GM23248 (cell line): ENCODE data around the gene TNRC6B. TPM values are rescaled to one million over a fixed set of nuclear protein-coding genes. Genes with fewer than 3 reads are reported as not detected.

Experiments used
- DNase-seq: peaks from one replicate; pipeline ENCODE4 v3.0.0-alpha.2; 2015
- H2AFZ ChIP-seq: fragments of 200-600 bp; sonication (generic); 2 replicates; pipeline ENCODE4 v1.6.1; 2016; ENCODE audit warnings: antibody characterized with exemption
- H3F3A ChIP-seq: fragments of 200-600 bp; sonication (generic); 2 replicates; pipeline ENCODE4 v1.6.1; 2016; ENCODE audit warnings: mild to moderate bottlenecking, antibody characterized with exemption, mixed run types; ENCODE audit not compliant: insufficient read depth
- H3K27ac ChIP-seq: fragments of 200-600 bp; sonication (generic); 2 replicates; pipeline ENCODE4 v1.5.1; 2016; ENCODE audit warnings: mild to moderate bottlenecking
- H3K27me3 ChIP-seq: fragments of 200-600 bp; sonication (generic); replicated peaks from 2 replicates; pipeline ENCODE4 v1.6.1; 2016; ENCODE audit warnings: mild to moderate bottlenecking; ENCODE audit not compliant: insufficient read depth
- H3K36me3 ChIP-seq: fragments of 200-600 bp; sonication (generic); 2 replicates; pipeline ENCODE4 v1.6.1; 2016; ENCODE audit warnings: low read depth, mild to moderate bottlenecking
- H3K4me1 ChIP-seq: fragments of 200-600 bp; sonication (generic); 2 replicates; pipeline ENCODE4 v1.6.1; 2016; ENCODE audit warnings: mild to moderate bottlenecking; ENCODE audit not compliant: insufficient read depth
- H3K4me2 ChIP-seq: fragments of 200-600 bp; sonication (generic); one replicate; pipeline ENCODE4 v1.6.1; 2016; ENCODE audit warnings: mild to moderate bottlenecking; ENCODE audit not compliant: unreplicated experiment
- H3K4me3 ChIP-seq: fragments of 200-600 bp; sonication (generic); 2 replicates; pipeline ENCODE4 v1.5.1; 2016; ENCODE audit warnings: mild to moderate bottlenecking
- H3K79me2 ChIP-seq: fragments of 200-600 bp; sonication (generic); 2 replicates; pipeline ENCODE4 v1.6.1; 2016; ENCODE audit warnings: mild to moderate bottlenecking; ENCODE audit not compliant: insufficient read depth
- H3K9ac ChIP-seq: fragments of 200-600 bp; sonication (generic); 2 replicates; pipeline ENCODE4 v1.6.1; 2016; ENCODE audit warnings: mild to moderate bottlenecking
- H3K9me2 ChIP-seq: fragments of 200-600 bp; sonication (generic); 2 replicates; pipeline ENCODE4 v1.6.1; 2016; ENCODE audit warnings: mixed run types, mild to moderate bottlenecking, moderate library complexity; ENCODE audit not compliant: insufficient read depth
- H3K9me3 ChIP-seq: fragments of 200-600 bp; sonication (generic); one replicate; pipeline ENCODE4 v1.6.1; 2017; ENCODE audit warnings: low read depth
- H4K20me1 ChIP-seq: fragments of 200-600 bp; sonication (generic); 2 replicates; pipeline ENCODE4 v1.6.0; 2016; ENCODE audit not compliant: insufficient read depth
- EZH2 ChIP-seq: fragments of 200-600 bp; sonication (generic); IDR thresholded peaks from 2 replicates; pipeline ENCODE4 v1.6.1; 2018; ENCODE audit warnings: antibody characterized with exemption, mild to moderate bottlenecking; ENCODE audit not compliant: insufficient read depth, poor library complexity, severe bottlenecking
- EZH2phosphoT487 ChIP-seq: fragments of 200-600 bp; sonication (generic); IDR thresholded peaks from 2 replicates; pipeline ENCODE4 v1.6.1; 2018; ENCODE audit warnings: antibody characterized with exemption, moderate library complexity, mild to moderate bottlenecking, low read depth; ENCODE audit not compliant: insufficient read depth
- WGBS, 2 experiments: methylation state at CpG; one replicate each; pipeline ENCODE4 v1.1.6; 2015 to 2017; ENCODE audit warnings: low lambda C conversion rate in 2 of 2, low coverage in 1 of 2; ENCODE audit errors: missing lambda C conversion rate in 2 of 2; 5-methylcytosine and 5-hydroxymethylcytosine counted together
- in situ Hi-C: fragments of 300-500 bp; cut with MboI; formaldehyde crosslinking; loops from 2 replicates; pipeline ENCODE4 v1.15.0; 2020
- polyA plus RNA-seq: library from polyadenylated mRNA; unstranded; fragments of >200 nt; fragmentation: Nextera tagmentation; extraction: Ambion mirVana; gene quantifications from 2 replicates; pipeline ENCODE4 v1.2.1, GENCODE V29; 2016
- total RNA-seq: library from RNA; depleted of rRNA; stranded (reverse); fragments of >200 nt; shearing (Covaris generic); gene quantifications from 2 replicates; pipeline ENCODE4 v1.2.3, GENCODE V29; 2014

The TNRC6B gene
- total and polyA plus RNA-seq, 2 experiments from 2014 or later, result 14.1 to 21.1 TPM

DNA sequence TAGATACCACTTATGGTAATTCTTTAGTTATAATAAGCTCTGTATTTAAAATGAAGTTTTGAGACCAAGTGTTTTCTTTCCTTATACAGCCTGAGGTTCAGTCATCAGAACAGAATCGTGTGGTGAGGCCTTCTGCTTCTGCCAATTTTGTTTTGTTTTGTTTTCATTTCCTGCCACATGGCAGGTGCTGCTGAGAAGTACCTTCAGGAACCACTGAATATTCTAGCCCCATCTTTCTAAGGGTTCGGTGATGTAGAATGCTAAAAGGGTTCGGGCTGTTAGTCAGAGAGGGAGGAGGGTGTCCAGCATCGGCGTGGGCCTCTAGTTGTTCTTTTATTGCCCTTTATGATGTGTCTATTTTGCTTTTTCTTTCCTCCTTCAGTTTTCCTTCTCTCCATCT lies 25.8 kb downstream of the TNRC6B start:
- Histone ChIP-seq H3K9ac (peak overlapping the region; percentile 54), H3F3A (peaks cover 31% of the 10 kb centered on the region), H3K9me3 (no peaks in the 10 kb centered on the region), H3K27me3 (no peaks in the 10 kb centered on the region), H3K36me3 (no peaks in the 10 kb centered on the region), H3K4me3 (peak overlapping the region; percentile 36; the same call in 1 of the 2 replicates), H4K20me1 (peaks cover 14% of the 10 kb centered on the region; the same call in 1 of the 2 replicates), H3K79me2 (peaks cover 84% of the 10 kb centered on the region), H3K4me2 (peak overlapping the region; percentile 66), H3K4me1 (peaks cover 32% of the 10 kb centered on the region), H2AFZ (no peak overlapping the region), H3K9me2 (no peaks in the 10 kb centered on the region), H3K27ac (peak overlapping the region; percentile 76)
- DNase-seq, result peak; percentile 52
- 11 to 19% methylated on average over 5 of the region's 5 CpGs for WGBS, 2 experiments
- in situ Hi-C loops, result no loop called here
- TF ChIP-seq EZH2, result no peak

DNA sequence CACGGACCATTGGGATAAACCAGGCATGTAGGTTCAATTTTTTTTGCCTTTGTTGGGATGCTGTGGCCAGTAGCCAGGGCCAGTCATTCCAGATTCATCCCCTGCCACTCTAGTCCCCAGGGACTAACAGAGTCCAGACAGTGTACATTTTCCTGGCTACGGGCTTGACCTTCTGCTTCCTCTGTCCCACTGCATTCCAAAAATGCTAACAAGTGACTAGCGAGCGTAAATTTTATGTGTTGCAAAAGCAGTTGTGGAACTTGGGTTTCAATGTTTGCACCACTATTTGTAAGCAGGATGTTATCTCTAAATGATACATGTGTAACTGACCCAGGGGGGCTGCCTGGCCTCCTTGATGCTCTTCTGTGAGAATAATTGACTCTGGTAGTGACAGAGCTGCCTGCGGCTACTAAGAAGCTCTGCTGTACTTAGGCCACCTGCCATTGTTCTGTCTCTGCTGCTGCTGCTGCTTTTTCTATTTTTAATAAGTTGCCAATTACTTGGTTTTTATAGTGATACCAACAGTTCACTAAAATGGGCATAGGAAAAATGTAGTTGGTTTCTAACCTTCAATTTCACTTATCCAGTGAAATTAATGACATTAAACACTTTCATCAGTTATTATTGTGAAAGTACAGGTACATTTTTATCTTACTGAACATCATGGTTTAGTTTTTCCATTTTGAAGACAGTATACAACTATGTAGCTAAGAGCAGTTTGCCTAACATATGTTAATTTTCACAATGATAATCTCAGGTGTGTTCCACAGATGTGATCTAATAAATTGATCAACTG lies 26.8 kb downstream of the TNRC6B start:
- Histone ChIP-seq H3K9ac (peak overlapping the region; percentile 54), H3K27ac (peak overlapping the region; percentile 76), H3K9me3 (no peaks in the 10 kb centered on the region), H3K4me2 (peak overlapping the region; percentile 66), H3K4me1 (peaks cover 32% of the 10 kb centered on the region), H3K4me3 (peak overlapping the region; percentile 36), H3K9me2 (no peaks in the 10 kb centered on the region), H4K20me1 (peaks cover 14% of the 10 kb centered on the region; the same call in 1 of the 2 replicates), H3F3A (peaks cover 31% of the 10 kb centered on the region), H3K79me2 (peaks cover 84% of the 10 kb centered on the region), H3K27me3 (no peaks in the 10 kb centered on the region), H3K36me3 (no peaks in the 10 kb centered on the region), H2AFZ (no peak overlapping the region)
- DNase-seq, result peak; percentile 90
- in situ Hi-C loops, result no loop called here
- WGBS, 2 experiments, result 6 to 8% methylated on average over 5 of the region's 5 CpGs
- no peak for TF ChIP-seq EZH2
- TF ChIP-seq EZH2phosphoT487, result 0 out of 2 replicates have a peak, but pooled peaks have one; percentile 73

- Histone ChIP-seq H3K9me2 (no peaks in the 10 kb centered on the region), H3K9ac (no peak overlapping the region), H4K20me1 (peaks cover 14% of the 10 kb centered on the region; the same call in 1 of the 2 replicates), H3K4me1 (peaks cover 32% of the 10 kb centered on the region), H3F3A (peaks cover 31% of the 10 kb centered on the region), H3K27ac (no peak overlapping the region), H3K27me3 (no peaks in the 10 kb centered on the region), H3K9me3 (no peaks in the 10 kb centered on the region), H2AFZ (no peak overlapping the region), H3K79me2 (peaks cover 85% of the 10 kb centered on the region), H3K4me3 (no peak overlapping the region), H3K36me3 (no peaks in the 10 kb centered on the region), H3K4me2 (no peak overlapping the region)
- 94 to 95% methylated on average over 15 of the region's 15 CpGs for WGBS, 2 experiments
- in situ Hi-C loops, result no loop called here
- TF ChIP-seq EZH2 (no peak), EZH2phosphoT487 (no peak)
- DNase-seq, result no peak
These were observed 28.8 kb downstream of the TNRC6B start for GRCh38 chr22:40206561-40206960.

DNA sequence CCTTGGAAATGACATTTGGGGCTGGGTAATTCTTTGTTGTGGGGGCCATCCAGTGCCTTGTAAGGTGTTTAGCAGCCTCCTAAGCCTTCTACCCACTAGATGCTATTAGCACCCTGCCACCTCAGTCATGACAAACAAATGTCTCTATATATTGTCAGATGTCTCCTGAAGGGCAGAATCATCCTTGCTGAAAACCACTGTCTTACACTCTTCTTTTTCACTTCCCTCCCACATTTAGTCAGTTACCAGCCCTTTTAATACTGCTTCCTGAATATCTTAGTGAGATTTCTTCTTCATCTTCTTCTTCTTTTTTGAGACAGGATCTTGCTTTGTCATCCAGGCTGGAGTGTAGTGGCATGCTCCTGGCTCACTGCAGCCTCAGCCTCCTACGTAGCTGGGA lies 33.1 kb downstream of the TNRC6B start:
- no peaks in the 10 kb centered on the region for H3K9me2 ChIP-seq
- no peaks in the 10 kb centered on the region; the same call in none of the 2 replicates for H4K20me1 ChIP-seq
- in situ Hi-C loops, result no loop called here

More for the DNA sequence above, 33.1 kb downstream of the TNRC6B start:
- Histone ChIP-seq H3K27me3 (no peaks in the 10 kb centered on the region), H3K79me2 (peaks cover 98% of the 10 kb centered on the region), H3K36me3 (no peaks in the 10 kb centered on the region), H3F3A (peaks cover under 1% of the 10 kb centered on the region; the same call in 1 of the 2 replicates), H3K9ac (no peak overlapping the region), H3K4me3 (no peak overlapping the region), H3K27ac (no peak overlapping the region), H3K4me1 (no peaks in the 10 kb centered on the region), H3K9me3 (no peaks in the 10 kb centered on the region), H2AFZ (no peak overlapping the region), H3K4me2 (no peak overlapping the region)
- TF ChIP-seq EZH2 (no peak), EZH2phosphoT487 (no peak)
- DNase-seq, result no peak
- 76 to 81% methylated on average over 1 of the region's 1 CpG for WGBS, 2 experiments
